Neural cell (in vitro differentiated cells): Measurements from ENCODE around the gene IRF9. TPM values are rescaled to one million over a fixed set of nuclear protein-coding genes. Genes with fewer than 3 reads are reported as not detected.

Experiments used
- H2AFZ ChIP-seq: fragments of 200-600, 300-800 bp; sonication (generic), shearing (Covaris generic); 2 replicates; pipeline ENCODE4 v1.6.0; 2014; ENCODE audit warnings: low read depth, mild to moderate bottlenecking, antibody characterized with exemption, low read length, moderate library complexity
- H3F3A ChIP-seq: fragments of 200-600 bp; shearing (Covaris generic); 2 replicates; pipeline ENCODE4 v1.6.1; 2016; ENCODE audit warnings: mild to moderate bottlenecking, moderate library complexity, mixed read lengths, antibody characterized with exemption, low read length; ENCODE audit not compliant: insufficient read depth, poor library complexity, severe bottlenecking
- H3K27ac ChIP-seq: fragments of 200-600, 300-800 bp; sonication (generic), shearing (Covaris generic); 2 replicates; pipeline ENCODE4 v1.5.1; 2014; ENCODE audit warnings: mild to moderate bottlenecking, low read length, moderate library complexity
- H3K27me3 ChIP-seq: fragments of 300-800, 200-600 bp; sonication (generic), shearing (Covaris generic); 2 replicates; pipeline ENCODE4 v1.6.0; 2014; ENCODE audit warnings: mild to moderate bottlenecking, low read depth, low read length, moderate library complexity; ENCODE audit not compliant: insufficient read depth
- H3K36me3 ChIP-seq: fragments of 300-800, 200-600 bp; sonication (generic), shearing (Covaris generic); 2 replicates; pipeline ENCODE4 v1.5.1; 2014; ENCODE audit warnings: mild to moderate bottlenecking, antibody characterized with exemption, low read length, moderate library complexity; ENCODE audit not compliant: insufficient read depth
- H3K4me2 ChIP-seq: fragments of 300-800, 200-600 bp; sonication (generic), shearing (Covaris generic); 2 replicates; pipeline ENCODE4 v1.6.0; 2014; ENCODE audit warnings: mild to moderate bottlenecking, low read length
- H3K4me3 ChIP-seq: fragments of 300-800, 200-600 bp; sonication (generic), shearing (Covaris generic); 2 replicates; pipeline ENCODE4 v1.5.1; 2014; ENCODE audit warnings: mild to moderate bottlenecking, low read length, moderate library complexity
- H3K79me2 ChIP-seq: fragments of 200-600 bp; shearing (Covaris generic); replicated peaks from 2 replicates; pipeline ENCODE4 v1.6.0; 2014; ENCODE audit warnings: mild to moderate bottlenecking, low read length, moderate library complexity; ENCODE audit not compliant: insufficient read depth
- H3K9ac ChIP-seq: fragments of 300-800, 200-600 bp; sonication (generic), shearing (Covaris generic); 2 replicates; pipeline ENCODE4 v1.6.1; 2016; ENCODE audit warnings: mild to moderate bottlenecking, low read length, mixed read lengths
- H3K9me2 ChIP-seq: fragments of 200-600 bp; shearing (Covaris generic); 2 replicates; pipeline ENCODE4 v1.6.1; 2016; ENCODE audit warnings: mild to moderate bottlenecking, low read length, mixed read lengths; ENCODE audit not compliant: insufficient read depth
- H3K9me3 ChIP-seq: fragments of 200-600, 300-800 bp; sonication (generic), shearing (Covaris generic); 2 replicates; pipeline ENCODE4 v1.6.1; 2016; ENCODE audit warnings: mild to moderate bottlenecking, mixed run types, low read length, moderate library complexity, mixed read lengths
- H4K20me1 ChIP-seq: fragments of 200-600 bp; shearing (Covaris generic); 2 replicates; pipeline ENCODE4 v1.6.1; 2016; ENCODE audit warnings: mild to moderate bottlenecking, mixed run types; ENCODE audit not compliant: insufficient read depth
- CTCF ChIP-seq: fragments of 450-650 bp; IDR thresholded peaks from 2 replicates; pipeline ENCODE4 v1.5.1; 2014; ENCODE audit warnings: antibody characterized with exemption, mild to moderate bottlenecking, moderate library complexity; ENCODE audit not compliant: poor library complexity, severe bottlenecking
- EP300 ChIP-seq: fragments of 450-650 bp; conservative IDR thresholded peaks from 2 replicates; pipeline ENCODE4 v1.6.1; 2014; ENCODE audit warnings: antibody characterized with exemption, mild to moderate bottlenecking, moderate library complexity; ENCODE audit not compliant: poor library complexity, severe bottlenecking
- EZH2 ChIP-seq: fragments of 200-600, 300-800 bp; shearing (Covaris generic), sonication (generic); IDR thresholded peaks from 2 replicates; pipeline ENCODE4 v1.6.1; 2014; ENCODE audit warnings: antibody characterized with exemption, low read length, borderline replicate concordance, mild to moderate bottlenecking; ENCODE audit not compliant: insufficient read depth, poor library complexity, severe bottlenecking
- MXI1 ChIP-seq: fragments of 450-650 bp; conservative IDR thresholded peaks from 2 replicates; pipeline ENCODE4 v1.6.1; 2014; ENCODE audit warnings: antibody characterized with exemption, mild to moderate bottlenecking; ENCODE audit not compliant: poor library complexity, severe bottlenecking
- POLR2AphosphoS5 ChIP-seq: IDR thresholded peaks from 2 replicates; pipeline ENCODE4 v1.6.1; 2012
- RAD21 ChIP-seq: fragments of 450-650 bp; conservative IDR thresholded peaks from 2 replicates; pipeline ENCODE4 v1.6.1; 2014; ENCODE audit warnings: antibody characterized with exemption, mild to moderate bottlenecking, moderate library complexity
- SMC3 ChIP-seq: fragments of 450-650 bp; conservative IDR thresholded peaks from 2 replicates; pipeline ENCODE4 v1.6.1; 2014; ENCODE audit warnings: antibody characterized with exemption, mild to moderate bottlenecking, moderate library complexity; ENCODE audit not compliant: poor library complexity
- TAF1 ChIP-seq: IDR thresholded peaks from 2 replicates; pipeline ENCODE4 v1.6.1; 2012; ENCODE audit warnings: low read depth
- polyA plus RNA-seq: library from polyadenylated mRNA; depleted of rRNA; stranded (reverse); fragments of >200 nt; gene quantifications from 2 replicates; pipeline ENCODE4 v1.2.3, GENCODE V29; 2014
- TF ChIP-seq, protein P1 (sequence below): IDR thresholded peaks from 2 replicates; pipeline ENCODE4 v1.6.1; 2012; ENCODE audit warnings: borderline replicate concordance

Gene IRF9
- polyA plus RNA-seq, 1 donor from 2014 or later: 19.6 TPM

- no peak overlapping the region for H3K4me2 ChIP-seq
- H3K9me2 ChIP-seq: no peaks in the 10 kb centered on the region
- H3K9ac ChIP-seq: no peak overlapping the region
- H3K36me3 ChIP-seq: no peaks in the 10 kb centered on the region
- no peak for TF ChIP-seq SMC3
- H2AFZ ChIP-seq: no peak overlapping the region
- no peaks in the 10 kb centered on the region for H4K20me1 ChIP-seq
- peaks cover 10% of the 10 kb centered on the region for H3K79me2 ChIP-seq
- no peaks in the 10 kb centered on the region for H3K27me3 ChIP-seq
- H3F3A ChIP-seq: peaks cover 11% of the 10 kb centered on the region
- H3K4me3 ChIP-seq: peak overlapping the region; percentile 90
- no peaks in the 10 kb centered on the region for H3K9me3 ChIP-seq
- H3K27ac ChIP-seq: no peak overlapping the region
Measured at GRCh38 chr14:24138396-24139271, 22.4 kb upstream of the IRF9 start.

- no peak overlapping the region for H2AFZ ChIP-seq
- H3K4me2 ChIP-seq: peak overlapping the region; percentile 34
- TF ChIP-seq EP300 (no peak), EZH2 (no peak), RAD21 (no peak), SMC3 (no peak), POLR2AphosphoS5 (no peak), MXI1 (no peak), TAF1 (no peak), CTCF (no peak)
- TF ChIP-seq, protein P1, sequence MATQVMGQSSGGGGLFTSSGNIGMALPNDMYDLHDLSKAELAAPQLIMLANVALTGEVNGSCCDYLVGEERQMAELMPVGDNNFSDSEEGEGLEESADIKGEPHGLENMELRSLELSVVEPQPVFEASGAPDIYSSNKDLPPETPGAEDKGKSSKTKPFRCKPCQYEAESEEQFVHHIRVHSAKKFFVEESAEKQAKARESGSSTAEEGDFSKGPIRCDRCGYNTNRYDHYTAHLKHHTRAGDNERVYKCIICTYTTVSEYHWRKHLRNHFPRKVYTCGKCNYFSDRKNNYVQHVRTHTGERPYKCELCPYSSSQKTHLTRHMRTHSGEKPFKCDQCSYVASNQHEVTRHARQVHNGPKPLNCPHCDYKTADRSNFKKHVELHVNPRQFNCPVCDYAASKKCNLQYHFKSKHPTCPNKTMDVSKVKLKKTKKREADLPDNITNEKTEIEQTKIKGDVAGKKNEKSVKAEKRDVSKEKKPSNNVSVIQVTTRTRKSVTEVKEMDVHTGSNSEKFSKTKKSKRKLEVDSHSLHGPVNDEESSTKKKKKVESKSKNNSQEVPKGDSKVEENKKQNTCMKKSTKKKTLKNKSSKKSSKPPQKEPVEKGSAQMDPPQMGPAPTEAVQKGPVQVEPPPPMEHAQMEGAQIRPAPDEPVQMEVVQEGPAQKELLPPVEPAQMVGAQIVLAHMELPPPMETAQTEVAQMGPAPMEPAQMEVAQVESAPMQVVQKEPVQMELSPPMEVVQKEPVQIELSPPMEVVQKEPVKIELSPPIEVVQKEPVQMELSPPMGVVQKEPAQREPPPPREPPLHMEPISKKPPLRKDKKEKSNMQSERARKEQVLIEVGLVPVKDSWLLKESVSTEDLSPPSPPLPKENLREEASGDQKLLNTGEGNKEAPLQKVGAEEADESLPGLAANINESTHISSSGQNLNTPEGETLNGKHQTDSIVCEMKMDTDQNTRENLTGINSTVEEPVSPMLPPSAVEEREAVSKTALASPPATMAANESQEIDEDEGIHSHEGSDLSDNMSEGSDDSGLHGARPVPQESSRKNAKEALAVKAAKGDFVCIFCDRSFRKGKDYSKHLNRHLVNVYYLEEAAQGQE: no peak
- H3K79me2 ChIP-seq: peaks cover 10% of the 10 kb centered on the region
- H3K36me3 ChIP-seq: no peaks in the 10 kb centered on the region
- H3F3A ChIP-seq: peaks cover 11% of the 10 kb centered on the region
- H3K27me3 ChIP-seq: no peaks in the 10 kb centered on the region
- H4K20me1 ChIP-seq: no peaks in the 10 kb centered on the region
- H3K4me3 ChIP-seq: peak overlapping the region; percentile 90
- H3K9ac ChIP-seq: no peak overlapping the region
- H3K9me3 ChIP-seq: no peaks in the 10 kb centered on the region
- no peaks in the 10 kb centered on the region for H3K9me2 ChIP-seq
- H3K27ac ChIP-seq: no peak overlapping the region
Measured at GRCh38 chr14:24139272-24139934, 21.7 kb upstream of the IRF9 start.
